ENCODE measurements around the gene KCNMA1. TPM values are rescaled to one million over a fixed set of nuclear protein-coding genes. Genes with fewer than 3 reads are reported as not detected.
A peak's percentile ranks its signal among the peaks of the same experiment; 100 is the strongest.

KCNMA1 gene
- total RNA-seq, 1 donor from 2014 or later: 15.8 TPM

- Histone ChIP-seq H3K27me3 (ENCODE audit: control insufficient read depth, insufficient read depth, low read length) (no peaks in the 10 kb centered on the region), H3K36me3 (ENCODE audit: control insufficient read depth, insufficient read depth, low read length) (no peaks in the 10 kb centered on the region), H3K4me3 (ENCODE audit: low read depth, low read length) (no peak overlapping the region)
- TF ChIP-seq, protein P1, sequence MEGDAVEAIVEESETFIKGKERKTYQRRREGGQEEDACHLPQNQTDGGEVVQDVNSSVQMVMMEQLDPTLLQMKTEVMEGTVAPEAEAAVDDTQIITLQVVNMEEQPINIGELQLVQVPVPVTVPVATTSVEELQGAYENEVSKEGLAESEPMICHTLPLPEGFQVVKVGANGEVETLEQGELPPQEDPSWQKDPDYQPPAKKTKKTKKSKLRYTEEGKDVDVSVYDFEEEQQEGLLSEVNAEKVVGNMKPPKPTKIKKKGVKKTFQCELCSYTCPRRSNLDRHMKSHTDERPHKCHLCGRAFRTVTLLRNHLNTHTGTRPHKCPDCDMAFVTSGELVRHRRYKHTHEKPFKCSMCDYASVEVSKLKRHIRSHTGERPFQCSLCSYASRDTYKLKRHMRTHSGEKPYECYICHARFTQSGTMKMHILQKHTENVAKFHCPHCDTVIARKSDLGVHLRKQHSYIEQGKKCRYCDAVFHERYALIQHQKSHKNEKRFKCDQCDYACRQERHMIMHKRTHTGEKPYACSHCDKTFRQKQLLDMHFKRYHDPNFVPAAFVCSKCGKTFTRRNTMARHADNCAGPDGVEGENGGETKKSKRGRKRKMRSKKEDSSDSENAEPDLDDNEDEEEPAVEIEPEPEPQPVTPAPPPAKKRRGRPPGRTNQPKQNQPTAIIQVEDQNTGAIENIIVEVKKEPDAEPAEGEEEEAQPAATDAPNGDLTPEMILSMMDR (IDR thresholded peaks at IDR 0.05; ENCODE audit: insufficient read depth, low read length, severe bottlenecking): no peak
- DNase-seq (ENCODE audit: low read depth): no peak
- FAIRE-seq: no peak
These were observed 480.2 kb downstream of the KCNMA1 start for GRCh38 chr10:77157248-77158019.

DNA sequence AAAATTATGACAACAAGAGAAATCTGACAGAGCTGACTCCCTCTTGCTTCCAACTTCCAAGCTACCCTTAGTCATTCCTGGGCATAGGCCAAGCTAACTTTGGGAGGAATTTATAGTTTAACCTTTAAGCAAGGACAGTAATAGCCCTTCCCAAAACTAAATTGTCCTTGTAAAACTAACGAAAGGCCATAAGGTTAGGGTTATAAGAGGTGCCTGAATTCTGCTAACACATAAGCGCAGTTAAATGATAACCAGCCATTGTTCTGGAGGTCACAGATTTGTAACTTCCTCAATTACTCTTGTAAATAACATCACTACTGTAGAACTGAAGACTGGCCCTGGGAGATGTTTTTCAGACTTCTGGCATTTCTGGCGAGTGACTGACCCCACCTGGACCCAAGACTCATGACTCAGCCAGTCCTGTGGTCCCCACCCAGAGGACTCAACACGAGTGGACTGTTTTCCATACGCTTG, 481.2 kb downstream of the KCNMA1 start:
- no peak for FAIRE-seq
- TF ChIP-seq, protein P1 (IDR thresholded peaks at IDR 0.05; ENCODE audit: insufficient read depth, low read length, severe bottlenecking): no peak

GRCh38 chr10:77152256-77152655, 485.4 kb downstream of the KCNMA1 start:
- no peak for DNase-seq (ENCODE audit: low read depth)
- H3K27me3 ChIP-seq (ENCODE audit: control insufficient read depth, insufficient read depth, low read length): no peaks in the 10 kb centered on the region
- FAIRE-seq: no peak
- no peak overlapping the region for H3K4me3 ChIP-seq (ENCODE audit: low read depth, low read length)
- TF ChIP-seq, protein P1 (IDR thresholded peaks at IDR 0.05; ENCODE audit: insufficient read depth, low read length, severe bottlenecking): no peak
- no peaks in the 10 kb centered on the region for H3K36me3 ChIP-seq (ENCODE audit: control insufficient read depth, insufficient read depth, low read length)

More for the DNA sequence above, 481.2 kb downstream of the KCNMA1 start:
- DNase-seq (ENCODE audit: low read depth): peak; percentile 29
- Histone ChIP-seq H3K27me3 (ENCODE audit: control insufficient read depth, insufficient read depth, low read length) (no peaks in the 10 kb centered on the region), H3K36me3 (ENCODE audit: control insufficient read depth, insufficient read depth, low read length) (no peaks in the 10 kb centered on the region), H3K4me3 (ENCODE audit: low read depth, low read length) (no peak overlapping the region)

- TF ChIP-seq, protein P1 (IDR thresholded peaks at IDR 0.05; ENCODE audit: insufficient read depth, low read length, severe bottlenecking): no peak
- Histone ChIP-seq H3K36me3 (ENCODE audit: control insufficient read depth, insufficient read depth, low read length) (no peaks in the 10 kb centered on the region), H3K4me3 (ENCODE audit: low read depth, low read length) (no peak overlapping the region), H3K27me3 (ENCODE audit: control insufficient read depth, insufficient read depth, low read length) (no peaks in the 10 kb centered on the region)
- FAIRE-seq: no peak
- DNase-seq (ENCODE audit: low read depth): no peak
These were observed 486.2 kb downstream of the KCNMA1 start for GRCh38 chr10:77151408-77151807.

- no peak overlapping the region for H3K4me3 ChIP-seq (ENCODE audit: low read depth, low read length)
- no peak for DNase-seq (ENCODE audit: low read depth)
- H3K27me3 ChIP-seq (ENCODE audit: control insufficient read depth, insufficient read depth, low read length): no peaks in the 10 kb centered on the region
- TF ChIP-seq, protein P1 (IDR thresholded peaks at IDR 0.05; ENCODE audit: insufficient read depth, low read length, severe bottlenecking): no peak
- FAIRE-seq: peak; percentile 23
- H3K36me3 ChIP-seq (ENCODE audit: control insufficient read depth, insufficient read depth, low read length): no peaks in the 10 kb centered on the region
These were observed 487.9 kb downstream of the KCNMA1 start for GRCh38 chr10:77149706-77150105.

Data from bronchial epithelial cell (primary cell).